Right atrium auricular region (tissue), 2 donors: Measurements from ENCODE around the gene MVD. TPM values are rescaled to one million over a fixed set of nuclear protein-coding genes. Genes with fewer than 3 reads are reported as not detected.
A peak's percentile ranks its signal among the peaks of the same experiment; 100 is the strongest.

Experiments
- DNase-seq: peaks from one replicate; pipeline ENCODE4 v3.0.0-alpha.2; 2019; ENCODE audit warnings: low spot score
- H3K27ac ChIP-seq, 2 donors: fragments of 200-600 bp; sonication (generic); 1 replicate in 1 of 2; 2 replicates in 1 of 2; pipeline ENCODE4 v1.5.1; 2016 to 2019
- H3K27me3 ChIP-seq, 2 donors: fragments of 200-600 bp; sonication (generic); one replicate each; pipeline versions ENCODE4 v1.5.1 to v1.6.0; 2017 to 2019
- H3K36me3 ChIP-seq: fragments of 200-600 bp; sonication (generic); one replicate; pipeline ENCODE4 v1.5.1; 2016
- H3K4me1 ChIP-seq, 2 donors: fragments of 200-600 bp; sonication (generic); one replicate each; pipeline versions ENCODE4 v1.5.1 to v1.6.0; 2017 to 2019
- H3K4me3 ChIP-seq, 2 donors: fragments of 200-600 bp; sonication (generic); 1 replicate in 1 of 2; 2 replicates in 1 of 2; pipeline ENCODE4 v1.5.1; 2017 to 2019; ENCODE audit warnings: mild to moderate bottlenecking in 1 of 2, moderate library complexity in 1 of 2
- H3K9me3 ChIP-seq, 2 donors: fragments of 200-600 bp; sonication (generic); one replicate each; pipeline ENCODE4 v1.5.1; 2019
- CTCF ChIP-seq, 2 donors: fragments of 200-600 bp; sonication (generic); IDR thresholded peaks; one replicate each; pipeline ENCODE4 v1.5.1; 2019; ENCODE audit warnings: antibody characterized with exemption in 2 of 2
- total RNA-seq, 2 donors: library from RNA; depleted of rRNA; stranded (reverse); fragments of >200 nt; gene quantifications; one replicate each; pipeline ENCODE4 v1.1.0, GENCODE V29; 2016

MVD gene
- total RNA-seq, 2 donors from 2014 or later = 21.5 to 23.1 TPM

- TF ChIP-seq CTCF (IDR thresholded peaks at IDR 0.05) = no peak
- DNase-seq = peak; percentile 73
- H3K9me3 ChIP-seq = no peaks in the 10 kb centered on the region
- H3K27ac ChIP-seq = peak overlapping the region; percentile 61 to 75
- no peaks in the 10 kb centered on the region for H3K27me3 ChIP-seq
- H3K4me3 ChIP-seq = peak overlapping the region; percentile 70 to 75
- H3K36me3 ChIP-seq = no peaks in the 10 kb centered on the region
- H3K4me1 ChIP-seq = peaks cover 0 to 29% of the 10 kb centered on the region in 2 donors
Observed at GRCh38 chr16:88649924-88650748, 12.8 kb downstream of the MVD start.

GRCh38 chr16:88649195-88649923, 13.5 kb downstream of the MVD start:
- Histone ChIP-seq H3K9me3 (no peaks in the 10 kb centered on the region), H3K36me3 (no peaks in the 10 kb centered on the region), H3K27me3 (no peaks in the 10 kb centered on the region), H3K27ac (peak overlapping the region in 1 of 2 donors; percentile 75), H3K4me1 (peaks cover 0 to 29% of the 10 kb centered on the region in 2 donors), H3K4me3 (peak overlapping the region in 1 of 2 donors; percentile 70)
- TF ChIP-seq CTCF (IDR thresholded peaks at IDR 0.05) = no peak
- DNase-seq = no peak

- no peaks in the 10 kb centered on the region for H3K36me3 ChIP-seq
- DNase-seq = no peak
- H3K9me3 ChIP-seq = no peaks in the 10 kb centered on the region
- no peak for TF ChIP-seq CTCF (IDR thresholded peaks at IDR 0.05)
- H3K27ac ChIP-seq = no peak overlapping the region
- H3K4me1 ChIP-seq = peaks cover 0 to 29% of the 10 kb centered on the region in 2 donors
- H3K27me3 ChIP-seq = no peaks in the 10 kb centered on the region
- no peak overlapping the region for H3K4me3 ChIP-seq
Observed at GRCh38 chr16:88647178-88648070, 15.5 kb downstream of the MVD start.

GRCh38 chr16:88646345-88647034, 16.4 kb downstream of the MVD start:
- DNase-seq = no peak
- Histone ChIP-seq H3K4me1 (peaks cover 0 to 23% of the 10 kb centered on the region in 2 donors), H3K9me3 (no peaks in the 10 kb centered on the region), H3K36me3 (no peaks in the 10 kb centered on the region), H3K27me3 (no peaks in the 10 kb centered on the region), H3K27ac (no peak overlapping the region), H3K4me3 (no peak overlapping the region)
- TF ChIP-seq CTCF (IDR thresholded peaks at IDR 0.05) = no peak

- Histone ChIP-seq H3K4me1 (peaks cover 0 to 17% of the 10 kb centered on the region in 2 donors), H3K9me3 (no peaks in the 10 kb centered on the region), H3K36me3 (no peaks in the 10 kb centered on the region), H3K4me3 (no peak overlapping the region), H3K27me3 (no peaks in the 10 kb centered on the region), H3K27ac (no peak overlapping the region)
- DNase-seq = no peak
- TF ChIP-seq CTCF (IDR thresholded peaks at IDR 0.05) = no peak
Observed at GRCh38 chr16:88645941-88646340, 16.9 kb downstream of the MVD start.
